IPS-NIHi7 (cell line): ENCODE measurements around the gene SLC9B1.
"Not testable (repeated sequence)": the region's sequence is repeated elsewhere in the genome, so short reads cannot be mapped to it uniquely, and the experiment has no call there.

Experiments used
- DNase-seq: peaks from one replicate; pipeline ENCODE4 v3.0.0; 2012; ENCODE audit warnings: mixed read lengths; ENCODE audit errors: extremely low spot score

SLC9B1 gene

GRCh38 chr4:103011378-103012025, 8.0 kb downstream of the SLC9B1 start:
- no peak for DNase-seq

GRCh38 chr4:103010804-103011203, 8.7 kb downstream of the SLC9B1 start:
- DNase-seq = no peak

GRCh38 chr4:103008875-103009729, 10.4 kb downstream of the SLC9B1 start:
- DNase-seq = peak; percentile 43

GRCh38 chr4:103002551-103002950, 17.0 kb downstream of the SLC9B1 start:
- peak; percentile 13 for DNase-seq

GRCh38 chr4:102994803-102995202, 24.7 kb downstream of the SLC9B1 start:
- no peak for DNase-seq

- not testable (repeated sequence) for DNase-seq
These were observed 25.5 kb downstream of the SLC9B1 start for GRCh38 chr4:102993985-102994384.

- no peak for DNase-seq
These were observed 31.0 kb downstream of the SLC9B1 start for GRCh38 chr4:102988429-102989020.

GRCh38 chr4:102981005-102981404, 38.5 kb downstream of the SLC9B1 start:
- DNase-seq = no peak

GRCh38 chr4:102961813-102962212, 57.7 kb downstream of the SLC9B1 start:
- not testable (repeated sequence) for DNase-seq

- DNase-seq = peak; percentile 12
These were observed 60.0 kb downstream of the SLC9B1 start for GRCh38 chr4:102959496-102959895.

- no peak for DNase-seq
These were observed 74.4 kb downstream of the SLC9B1 start for GRCh38 chr4:102945066-102945465.

GRCh38 chr4:102938063-102938462, 81.4 kb downstream of the SLC9B1 start:
- DNase-seq = not testable (repeated sequence)

- no peak for DNase-seq
These were observed 83.8 kb downstream of the SLC9B1 start for GRCh38 chr4:102935716-102936115.

- not testable (repeated sequence) for DNase-seq
These were observed 99.8 kb downstream of the SLC9B1 start for GRCh38 chr4:102919697-102920096.

GRCh38 chr4:102918859-102919258, 100.6 kb downstream of the SLC9B1 start:
- DNase-seq = no peak

- DNase-seq = no peak
These were observed 117.7 kb downstream of the SLC9B1 start for GRCh38 chr4:102901804-102902203.

- DNase-seq = not testable (repeated sequence)
These were observed 121.9 kb downstream of the SLC9B1 start for GRCh38 chr4:102897610-102898009.

GRCh38 chr4:102896547-102896946, 123.0 kb downstream of the SLC9B1 start:
- not testable (repeated sequence) for DNase-seq

GRCh38 chr4:102889866-102890265, 129.6 kb downstream of the SLC9B1 start:
- not testable (repeated sequence) for DNase-seq

- peak; percentile 12 for DNase-seq
These were observed 130.9 kb downstream of the SLC9B1 start for GRCh38 chr4:102888570-102888969.

GRCh38 chr4:102883278-102883677, 136.2 kb downstream of the SLC9B1 start:
- no peak for DNase-seq

GRCh38 chr4:102881343-102881742, 138.2 kb downstream of the SLC9B1 start:
- DNase-seq = no peak

- no peak for DNase-seq
These were observed 140.6 kb downstream of the SLC9B1 start for GRCh38 chr4:102878901-102879300.
